ENCODE results near the gene EIF3B. TPM values are rescaled to one million over a fixed set of nuclear protein-coding genes. Genes with fewer than 3 reads are reported as not detected.

EIF3B gene
- total and polyA plus RNA-seq, 9 of the 15 experiments (the other 6 are each of a cell fraction or from before 2014, with no cell fraction given) = 25.9 to 494 (median 357) TPM

- TF ChIP-seq USF1 (CRISPR knock-in tag; IDR thresholded peaks at IDR 0.05) (no peak; the same call in none of the 2 replicates), PYGO2 (tag; IDR thresholded peaks at IDR 0.05) (no peak), ZNF707 (CRISPR knock-in tag; conservative IDR thresholded peaks at IDR 0.05) (no peak), CREB3L1 (IDR thresholded peaks at IDR 0.05; ENCODE audit: borderline replicate concordance, low read depth) (peak; percentile 82), ETV1 (tag; conservative IDR thresholded peaks at IDR 0.05; ENCODE audit: low read depth) (no peak), PHF21A (IDR thresholded peaks at IDR 0.05; ENCODE audit: borderline replicate concordance, low read depth) (no peak), RUNX1 (IDR thresholded peaks at IDR 0.05; ENCODE audit: low read depth) (no peak), CC2D1A (IDR thresholded peaks at IDR 0.05) (no peak), CLOCK (CRISPR knock-in tag; IDR thresholded peaks at IDR 0.05; ENCODE audit: borderline replicate concordance) (no peak), CCNT2 (IDR thresholded peaks at IDR 0.05; ENCODE audit: borderline replicate concordance, extremely low read depth, insufficient read length, low read depth, low read length) (peak; percentile 70), FUS (optimal IDR thresholded peaks at IDR 0.05; ENCODE audit: low read depth, low read length) (no peak), ARID3B (CRISPR knock-in tag; IDR thresholded peaks at IDR 0.05; ENCODE audit: borderline replicate concordance) (no peak), SREBF2 (CRISPR knock-in tag; IDR thresholded peaks at IDR 0.05) (no peak)
These were observed at the start of gene EIF3B (continued) for GRCh38 chr7:2354186-2354938.

Data from K562 (cell line).